ENCODE results near the gene RNF6.

RNF6 gene

GRCh38 chr13:26168835-26169234 lies 53.3 kb downstream of the RNF6 start:
- peak in 1 of 3 donors; percentile 1 for DNase-seq
- Histone ChIP-seq H3K27me3 (replicated peaks in 2 of 5; ENCODE audit: control insufficient read depth in 4 of 5, insufficient read depth in 5 of 5, low read length in 4 of 5) (no peaks in the 10 kb centered on the region), H3K36me3 (ENCODE audit: control insufficient read depth in 4 of 4, insufficient read depth in 4 of 4, low read length in 3 of 4) (no peaks in the 10 kb centered on the region), H3K4me3 (ENCODE audit: control insufficient read depth in 1 of 7, extremely low read depth in 1 of 7, insufficient read depth in 4 of 7, low read depth in 2 of 7, low read length in 6 of 7) (no peak overlapping the region), H3K4me1 (ENCODE audit: control extremely low read depth in 1 of 4, control insufficient read depth in 4 of 4, insufficient read depth in 4 of 4, low read length in 3 of 4) (peaks cover 0 to 15% (median 6%) of the 10 kb centered on the region in 4 experiments), H3K27ac (ENCODE audit: insufficient read depth in 1 of 2, low read depth in 1 of 2, low read length in 2 of 2, poor library complexity in 1 of 2, severe bottlenecking in 2 of 2) (no peak overlapping the region), H3K9me3 (ENCODE audit: control extremely low read depth in 1 of 5, control insufficient read depth in 4 of 5, insufficient read depth in 2 of 5, low read depth in 1 of 5, low read length in 4 of 5) (no peaks in the 10 kb centered on the region)
- ChIA-PET CTCF (interaction anchor here (3.4 kb wide), 1 partner anchor 16 kb away, joined by 13 read pairs; no protein-coding TSS in a partner anchor), POLR2A (no interaction called here)
- WGBS (ENCODE audit: insufficient coverage), result 93% methylated on average over 3 of the region's 3 CpGs

GRCh38 chr13:26168237-26168814 lies 53.8 kb downstream of the RNF6 start:
- Histone ChIP-seq H3K4me1 (ENCODE audit: control extremely low read depth in 1 of 4, control insufficient read depth in 4 of 4, insufficient read depth in 4 of 4, low read length in 3 of 4) (peaks cover 0 to 15% (median 6%) of the 10 kb centered on the region in 4 experiments), H3K36me3 (ENCODE audit: control insufficient read depth in 4 of 4, insufficient read depth in 4 of 4, low read length in 3 of 4) (no peaks in the 10 kb centered on the region), H3K27ac (ENCODE audit: insufficient read depth in 1 of 2, low read depth in 1 of 2, low read length in 2 of 2, poor library complexity in 1 of 2, severe bottlenecking in 2 of 2) (peak overlapping the region in 1 of 2 experiments; percentile 20), H3K4me3 (ENCODE audit: control insufficient read depth in 1 of 7, extremely low read depth in 1 of 7, insufficient read depth in 4 of 7, low read depth in 2 of 7, low read length in 6 of 7) (peak overlapping the region in 1 of 7 experiments; percentile 17), H3K27me3 (replicated peaks in 2 of 5; ENCODE audit: control insufficient read depth in 4 of 5, insufficient read depth in 5 of 5, low read length in 4 of 5) (no peaks in the 10 kb centered on the region), H3K9me3 (ENCODE audit: control extremely low read depth in 1 of 5, control insufficient read depth in 4 of 5, insufficient read depth in 2 of 5, low read depth in 1 of 5, low read length in 4 of 5) (no peaks in the 10 kb centered on the region)
- ChIA-PET CTCF (interaction anchor here (3.4 kb wide), 1 partner anchor 17 kb away, joined by 13 read pairs; no protein-coding TSS in a partner anchor), POLR2A (no interaction called here)
- 49% methylated on average over 2 of the region's 6 CpGs for WGBS (ENCODE audit: insufficient coverage)
- peak; percentile 31 to 79 (median 72) for DNase-seq

- no CpG with 5 or more reads among the region's 3 CpGs for WGBS (ENCODE audit: insufficient coverage)
- ChIA-PET CTCF (interaction anchor here (0.6 kb wide), 1 partner anchor 316 kb away, joined by 3 read pairs; no protein-coding TSS in a partner anchor), POLR2A (no interaction called here)
- H3K36me3 ChIP-seq (ENCODE audit: control insufficient read depth in 4 of 4, insufficient read depth in 4 of 4, low read length in 3 of 4), result no peaks in the 10 kb centered on the region
- no peak overlapping the region for H3K27ac ChIP-seq (ENCODE audit: insufficient read depth in 1 of 2, low read depth in 1 of 2, low read length in 2 of 2, poor library complexity in 1 of 2, severe bottlenecking in 2 of 2)
- no peak overlapping the region for H3K4me3 ChIP-seq (ENCODE audit: control insufficient read depth in 1 of 7, extremely low read depth in 1 of 7, insufficient read depth in 4 of 7, low read depth in 2 of 7, low read length in 6 of 7)
- DNase-seq, result no peak
- H3K27me3 ChIP-seq (replicated peaks in 2 of 5; ENCODE audit: control insufficient read depth in 4 of 5, insufficient read depth in 5 of 5, low read length in 4 of 5), result peaks cover 0 to 3% (median 0%) of the 10 kb centered on the region in 5 experiments
- H3K4me1 ChIP-seq (ENCODE audit: control extremely low read depth in 1 of 4, control insufficient read depth in 4 of 4, insufficient read depth in 4 of 4, low read length in 3 of 4), result peaks cover 0 to 12% (median 6%) of the 10 kb centered on the region in 4 experiments
- no peaks in the 10 kb centered on the region for H3K9me3 ChIP-seq (ENCODE audit: control extremely low read depth in 1 of 5, control insufficient read depth in 4 of 5, insufficient read depth in 2 of 5, low read depth in 1 of 5, low read length in 4 of 5)
Measured at GRCh38 chr13:26163812-26164211, 58.3 kb downstream of the RNF6 start.
